ENCODE measurements around the gene USP15. TPM values are rescaled to one million over a fixed set of nuclear protein-coding genes. Genes with fewer than 3 reads are reported as not detected.

Gene USP15
- total RNA-seq, 5 donors from 2014 or later (not counting 1 experiment from before 2014, with no cell fraction given): 137 to 256 (median 138) TPM

DNA sequence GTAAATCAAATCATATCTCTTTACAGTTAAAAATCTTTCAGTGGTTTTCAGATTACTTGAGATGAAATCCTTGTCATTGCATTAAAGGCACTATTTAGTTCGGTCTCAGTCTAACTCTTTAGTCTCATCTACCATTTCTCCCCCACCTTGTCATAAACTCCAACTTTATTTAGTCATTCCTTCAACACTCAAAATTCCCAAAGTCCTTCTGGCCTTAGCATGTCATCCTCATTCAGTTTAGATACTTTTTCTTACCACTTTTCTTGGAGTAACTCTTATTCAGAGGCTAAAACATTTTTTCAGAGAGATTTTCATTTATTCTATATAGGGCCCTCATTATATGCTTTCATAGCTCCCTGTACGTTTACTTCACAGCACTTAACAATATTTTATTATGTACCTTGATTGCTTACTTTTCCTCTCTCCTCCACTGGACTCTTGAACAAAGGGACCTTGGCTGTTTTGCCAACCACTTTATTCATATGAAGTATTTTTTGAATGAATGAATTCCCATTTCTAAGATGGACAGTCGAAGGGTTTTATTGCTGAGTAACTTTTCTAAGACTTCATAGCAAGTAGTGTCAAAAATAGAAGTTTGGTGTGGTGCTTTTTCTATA is 12.8 kb downstream of the USP15 start:
- no peaks in the 10 kb centered on the region for H3K9me3 ChIP-seq
- no peak for ATAC-seq (replicated peaks in 1 of 4)
- peaks cover 4 to 60% of the 10 kb centered on the region in 2 experiments for H3K4me1 ChIP-seq (ENCODE audit: control insufficient read depth in 1 of 2, extremely low read depth in 1 of 2, insufficient read depth in 2 of 2, low read length in 2 of 2)
- H3K36me3 ChIP-seq (ENCODE audit: control insufficient read depth in 2 of 2, extremely low read depth in 1 of 2, insufficient read depth in 1 of 2, low read length in 1 of 2): no peaks in the 10 kb centered on the region
- no peaks in the 10 kb centered on the region for H3K27me3 Mint-ChIP-seq
- no peak for DNase-seq
- H3K4me1 Mint-ChIP-seq: peaks cover 88 to 93% (median 90%) of the 10 kb centered on the region in 3 donors
- CTCF ChIA-PET: no interaction called here
- H3K27ac ChIP-seq (ENCODE audit: low read length): no peak overlapping the region
- H3K4me3 Mint-ChIP-seq: peak overlapping the region; percentile 25 to 66 (median 45)
- no peak overlapping the region for H3K4me3 ChIP-seq (ENCODE audit: control insufficient read depth in 1 of 2, extremely low read depth in 1 of 2, low read length in 1 of 2)
- no peaks in the 10 kb centered on the region for H3K27me3 ChIP-seq (replicated peaks in 1 of 2; ENCODE audit: control insufficient read depth in 2 of 2, extremely low read depth in 1 of 2, insufficient read depth in 2 of 2, low read length in 1 of 2)
- POLR2A ChIA-PET: no interaction called here
- H3K9me3 Mint-ChIP-seq: no peaks in the 10 kb centered on the region
- peak overlapping the region; percentile 18 to 29 for H3K27ac Mint-ChIP-seq
- WGBS (ENCODE audit: insufficient coverage): 100% methylated on average over 1 of the region's 3 CpGs
- peaks cover 12% of the 10 kb centered on the region for H3K36me3 Mint-ChIP-seq

DNA sequence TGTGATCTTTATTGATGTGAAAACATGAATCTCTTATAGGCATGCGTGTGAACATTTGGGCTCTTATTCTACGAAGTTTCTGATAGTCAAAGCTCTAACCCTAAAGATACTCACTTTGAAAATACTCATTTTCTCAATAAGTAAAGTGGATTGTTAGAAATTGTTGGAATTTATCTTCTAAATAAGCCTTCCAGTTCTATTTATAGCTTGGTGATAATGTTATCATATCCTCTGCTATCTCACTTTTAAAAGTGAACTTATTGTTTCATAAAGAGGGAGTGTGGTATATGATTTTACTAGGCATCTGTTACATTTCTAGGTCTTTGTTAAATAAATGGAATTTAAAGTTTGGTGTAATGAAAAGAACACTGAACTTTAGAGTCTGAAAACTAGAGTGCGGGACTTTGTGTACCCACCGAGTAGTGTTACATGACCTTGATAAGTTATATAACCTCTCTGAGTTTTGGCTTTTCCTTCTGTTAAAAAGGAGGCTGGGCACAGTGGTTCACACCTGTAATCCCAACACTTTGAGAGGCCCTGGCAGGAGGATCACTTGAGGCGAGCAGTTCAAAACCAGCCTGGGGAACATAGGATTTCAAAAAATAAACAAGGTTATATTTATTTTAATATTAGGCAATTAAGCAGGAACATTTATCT is 13.6 kb downstream of the USP15 start:
- CTCF ChIA-PET: interaction anchor here in 1 of 2 donors (0.7 kb wide), 1 partner anchor 170 kb away, joined by 3 read pairs; no protein-coding TSS in a partner anchor
- POLR2A ChIA-PET: no interaction called here
- no peaks in the 10 kb centered on the region for H3K27me3 Mint-ChIP-seq

DNA sequence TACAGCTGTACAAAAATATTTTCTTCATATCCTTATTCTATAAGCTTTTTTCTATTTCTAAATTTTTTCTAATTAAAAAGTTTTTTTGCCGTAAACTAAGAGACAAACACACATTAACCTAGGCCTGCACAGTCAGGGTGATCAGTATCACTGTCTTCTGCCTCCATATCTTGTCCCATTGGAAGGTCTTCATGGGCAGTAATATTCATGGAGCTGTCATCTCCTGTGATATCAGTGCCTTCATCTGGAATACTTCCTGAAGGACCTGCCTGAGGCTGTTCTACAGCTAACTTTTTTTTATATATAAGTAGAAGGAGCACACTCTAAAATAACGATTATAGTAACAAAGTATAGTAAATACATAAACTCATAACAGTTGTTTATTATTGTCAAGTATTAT is 17.8 kb downstream of the USP15 start:
- Histone ChIP-seq H3K4me3 (ENCODE audit: control insufficient read depth in 1 of 2, extremely low read depth in 1 of 2, low read length in 1 of 2) (no peak overlapping the region), H3K4me1 (ENCODE audit: control insufficient read depth in 1 of 2, extremely low read depth in 1 of 2, insufficient read depth in 2 of 2, low read length in 2 of 2) (peaks cover 10 to 28% of the 10 kb centered on the region in 2 experiments), H3K27me3 (replicated peaks in 1 of 2; ENCODE audit: control insufficient read depth in 2 of 2, extremely low read depth in 1 of 2, insufficient read depth in 2 of 2, low read length in 1 of 2) (no peaks in the 10 kb centered on the region), H3K27ac (ENCODE audit: low read length) (no peak overlapping the region), H3K9me3 (no peaks in the 10 kb centered on the region), H3K36me3 (ENCODE audit: control insufficient read depth in 2 of 2, extremely low read depth in 1 of 2, insufficient read depth in 1 of 2, low read length in 1 of 2) (peaks cover 0 to 4% of the 10 kb centered on the region in 2 donors)
- peaks cover 86 to 87% (median 86%) of the 10 kb centered on the region in 3 donors for H3K4me1 Mint-ChIP-seq
- no peak overlapping the region for H3K27ac Mint-ChIP-seq
- DNase-seq: no peak
- ATAC-seq (replicated peaks in 1 of 4): no peak
- H3K27me3 Mint-ChIP-seq: no peaks in the 10 kb centered on the region
- no peak overlapping the region for H3K4me3 Mint-ChIP-seq
- no CpG with 5 or more reads among the region's 2 CpGs for WGBS (ENCODE audit: insufficient coverage)
- H3K36me3 Mint-ChIP-seq: peaks cover 16% of the 10 kb centered on the region
- ChIA-PET CTCF (no interaction called here), POLR2A (interaction anchor here in 1 of 2 donors (0.5 to 1.2 kb wide), 4 partner anchors 10 to 128 kb away, joined by 3 to 10 read pairs (median 4); no protein-coding TSS in a partner anchor)
- no peaks in the 10 kb centered on the region for H3K9me3 Mint-ChIP-seq

More for the DNA sequence above, 13.6 kb downstream of the USP15 start:
- Mint-ChIP-seq H3K27ac (peak overlapping the region; percentile 56), H3K36me3 (peaks cover 13% of the 10 kb centered on the region), H3K4me1 (peaks cover 84 to 87% (median 85%) of the 10 kb centered on the region in 3 donors), H3K9me3 (no peaks in the 10 kb centered on the region), H3K4me3 (peak overlapping the region; percentile 29 to 45 (median 36))
- ATAC-seq (replicated peaks in 1 of 4) (no peak), DNase-seq (no peak)
- Histone ChIP-seq H3K36me3 (ENCODE audit: control insufficient read depth in 2 of 2, extremely low read depth in 1 of 2, insufficient read depth in 1 of 2, low read length in 1 of 2) (no peaks in the 10 kb centered on the region), H3K4me1 (ENCODE audit: control insufficient read depth in 1 of 2, extremely low read depth in 1 of 2, insufficient read depth in 2 of 2, low read length in 2 of 2) (peaks cover 4 to 53% of the 10 kb centered on the region in 2 experiments), H3K27me3 (replicated peaks in 1 of 2; ENCODE audit: control insufficient read depth in 2 of 2, extremely low read depth in 1 of 2, insufficient read depth in 2 of 2, low read length in 1 of 2) (no peaks in the 10 kb centered on the region), H3K9me3 (no peaks in the 10 kb centered on the region), H3K27ac (ENCODE audit: low read length) (no peak overlapping the region), H3K4me3 (ENCODE audit: control insufficient read depth in 1 of 2, extremely low read depth in 1 of 2, low read length in 1 of 2) (no peak overlapping the region)
- 80% methylated on average over 2 of the region's 5 CpGs for WGBS (ENCODE audit: insufficient coverage)

DNA sequence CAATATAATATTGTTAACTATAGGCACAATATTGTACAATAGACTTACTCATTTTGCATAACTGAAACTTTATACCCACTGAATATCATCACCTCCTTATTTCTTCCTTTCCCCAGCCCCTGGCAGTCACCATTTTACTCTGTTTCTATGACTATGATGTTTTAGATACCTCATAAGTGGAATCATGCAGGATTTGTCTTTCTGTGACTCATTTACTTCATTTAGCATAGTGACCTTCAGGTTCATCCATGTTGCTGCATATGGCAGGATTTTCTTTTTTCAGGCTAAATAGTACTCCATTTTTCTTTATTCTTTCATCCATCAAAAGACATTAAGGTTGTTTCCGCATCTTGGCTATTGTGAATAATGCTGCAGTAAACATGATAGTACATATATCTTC is 18.9 kb downstream of the USP15 start:
- DNase-seq (no peak), ATAC-seq (replicated peaks in 1 of 4) (no peak)
- Histone ChIP-seq H3K4me3 (ENCODE audit: control insufficient read depth in 1 of 2, extremely low read depth in 1 of 2, low read length in 1 of 2) (no peak overlapping the region), H3K27me3 (replicated peaks in 1 of 2; ENCODE audit: control insufficient read depth in 2 of 2, extremely low read depth in 1 of 2, insufficient read depth in 2 of 2, low read length in 1 of 2) (no peaks in the 10 kb centered on the region), H3K27ac (ENCODE audit: low read length) (no peak overlapping the region), H3K9me3 (no peaks in the 10 kb centered on the region), H3K36me3 (ENCODE audit: control insufficient read depth in 2 of 2, extremely low read depth in 1 of 2, insufficient read depth in 1 of 2, low read length in 1 of 2) (peaks cover 0 to 4% of the 10 kb centered on the region in 2 donors), H3K4me1 (ENCODE audit: control insufficient read depth in 1 of 2, extremely low read depth in 1 of 2, insufficient read depth in 2 of 2, low read length in 2 of 2) (peaks cover 15 to 22% of the 10 kb centered on the region in 2 experiments)
- H3K36me3 Mint-ChIP-seq: peaks cover 14% of the 10 kb centered on the region
- H3K27ac Mint-ChIP-seq: no peak overlapping the region
- no CpG with 5 or more reads among the region's 1 CpG for WGBS (ENCODE audit: insufficient coverage)
- POLR2A ChIA-PET: no interaction called here
- CTCF ChIA-PET: no interaction called here
- H3K4me3 Mint-ChIP-seq: no peak overlapping the region
- H3K9me3 Mint-ChIP-seq: no peaks in the 10 kb centered on the region
- peaks cover 86 to 87% (median 86%) of the 10 kb centered on the region in 3 donors for H3K4me1 Mint-ChIP-seq
- no peaks in the 10 kb centered on the region for H3K27me3 Mint-ChIP-seq

DNA sequence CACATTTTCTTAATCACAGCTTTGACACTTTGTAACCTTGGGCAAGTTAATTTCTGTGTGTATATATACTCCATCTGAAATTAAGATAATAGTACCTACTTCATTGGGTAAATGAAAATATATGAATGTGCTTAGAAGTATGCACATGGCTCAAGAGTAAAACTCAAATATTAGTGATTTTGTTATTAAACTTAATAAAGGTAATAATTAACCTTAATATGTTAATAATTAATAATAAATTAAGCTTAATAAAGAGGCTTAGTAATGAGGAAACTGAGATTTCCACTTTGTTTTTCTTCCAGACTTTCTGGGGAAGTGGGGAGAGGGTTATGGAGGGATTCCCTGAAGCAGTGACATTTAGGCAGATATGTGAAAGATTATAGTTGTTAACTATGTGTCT is 19.8 kb downstream of the USP15 start:
- DNase-seq (no peak), ATAC-seq (replicated peaks in 1 of 4) (no peak)
- Mint-ChIP-seq H3K9me3 (no peaks in the 10 kb centered on the region), H3K27me3 (no peaks in the 10 kb centered on the region), H3K4me1 (peaks cover 78 to 85% (median 80%) of the 10 kb centered on the region in 3 donors), H3K4me3 (peak overlapping the region in 1 of 3 donors; percentile 48), H3K27ac (peak overlapping the region in 1 of 2 donors; percentile 25), H3K36me3 (peaks cover 14% of the 10 kb centered on the region)
- Histone ChIP-seq H3K4me3 (ENCODE audit: control insufficient read depth in 1 of 2, extremely low read depth in 1 of 2, low read length in 1 of 2) (no peak overlapping the region), H3K27ac (ENCODE audit: low read length) (no peak overlapping the region), H3K4me1 (ENCODE audit: control insufficient read depth in 1 of 2, extremely low read depth in 1 of 2, insufficient read depth in 2 of 2, low read length in 2 of 2) (peaks cover 15 to 16% of the 10 kb centered on the region in 2 experiments), H3K9me3 (peaks cover 4% of the 10 kb centered on the region), H3K36me3 (ENCODE audit: control insufficient read depth in 2 of 2, extremely low read depth in 1 of 2, insufficient read depth in 1 of 2, low read length in 1 of 2) (peaks cover 0 to 4% of the 10 kb centered on the region in 2 donors), H3K27me3 (replicated peaks in 1 of 2; ENCODE audit: control insufficient read depth in 2 of 2, extremely low read depth in 1 of 2, insufficient read depth in 2 of 2, low read length in 1 of 2) (no peaks in the 10 kb centered on the region)
- POLR2A ChIA-PET: interaction anchor here in 1 of 2 donors (0.5 to 1.5 kb wide), 2 partner anchors 8 to 89 kb away, joined by 3 to 4 read pairs; no protein-coding TSS in a partner anchor
- CTCF ChIA-PET: no interaction called here

DNA sequence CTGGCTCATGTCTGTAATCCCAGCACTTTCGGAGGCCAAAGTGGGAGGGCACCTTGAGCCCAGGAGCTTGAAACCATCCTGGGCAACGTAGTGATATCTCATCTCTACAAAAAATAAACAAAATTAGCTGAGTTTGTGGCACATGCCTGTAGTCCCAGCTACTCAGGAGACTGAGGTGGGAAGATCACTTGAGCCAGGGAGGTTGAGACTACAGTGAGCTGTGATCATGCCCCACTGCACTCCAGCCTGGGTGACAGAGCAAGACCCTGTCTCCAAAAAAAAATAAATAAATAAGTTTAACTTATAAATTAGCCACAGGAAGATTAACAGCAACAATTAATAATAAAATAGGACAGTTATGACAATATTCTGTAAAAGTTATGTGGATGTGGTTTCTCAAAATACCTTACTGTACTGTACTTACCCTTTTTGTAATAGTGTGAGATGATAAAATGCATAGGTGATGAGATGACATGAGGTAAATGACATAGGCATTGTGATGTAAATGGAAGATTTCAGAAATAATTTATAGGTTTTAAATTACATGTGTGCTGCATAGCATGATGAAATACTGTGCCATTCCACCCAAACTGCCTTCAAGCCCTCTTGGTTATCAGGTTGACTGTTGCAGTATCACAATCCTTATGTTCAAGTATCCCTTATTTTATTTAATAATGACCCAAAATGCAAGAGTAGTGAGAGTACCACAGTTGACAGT is 22.0 kb downstream of the USP15 start:
- Mint-ChIP-seq H3K36me3 (peaks cover 34% of the 10 kb centered on the region), H3K4me3 (peak overlapping the region in 1 of 3 donors; percentile 66), H3K27ac (peak overlapping the region; percentile 55 to 72), H3K9me3 (peaks cover 0 to 9% (median 5%) of the 10 kb centered on the region in 3 donors), H3K27me3 (no peaks in the 10 kb centered on the region), H3K4me1 (peaks cover 79 to 83% (median 79%) of the 10 kb centered on the region in 3 donors)
- Histone ChIP-seq H3K27me3 (replicated peaks in 1 of 2; ENCODE audit: control insufficient read depth in 2 of 2, extremely low read depth in 1 of 2, insufficient read depth in 2 of 2, low read length in 1 of 2) (no peaks in the 10 kb centered on the region), H3K27ac (ENCODE audit: low read length) (no peak overlapping the region), H3K9me3 (peaks cover 4% of the 10 kb centered on the region), H3K4me1 (ENCODE audit: control insufficient read depth in 1 of 2, extremely low read depth in 1 of 2, insufficient read depth in 2 of 2, low read length in 2 of 2) (peaks cover 9 to 15% of the 10 kb centered on the region in 2 experiments), H3K4me3 (ENCODE audit: control insufficient read depth in 1 of 2, extremely low read depth in 1 of 2, low read length in 1 of 2) (no peak overlapping the region), H3K36me3 (ENCODE audit: control insufficient read depth in 2 of 2, extremely low read depth in 1 of 2, insufficient read depth in 1 of 2, low read length in 1 of 2) (peaks cover 0 to 9% of the 10 kb centered on the region in 2 donors)
- ATAC-seq (replicated peaks in 1 of 4) (peak in 1 of 4 experiments; percentile 38), DNase-seq (no peak)
- no CpG with 5 or more reads among the region's 2 CpGs for WGBS (ENCODE audit: insufficient coverage)
- ChIA-PET POLR2A (no interaction called here), CTCF (interaction anchor here in 1 of 2 donors (0.6 kb wide), 1 partner anchor 34 kb away, joined by 3 read pairs; no protein-coding TSS in a partner anchor)
